Measurements from ENCODE around the gene CD27. TPM values are rescaled to one million over a fixed set of nuclear protein-coding genes. Genes with fewer than 3 reads are reported as not detected.

CD27 gene
- total and polyA plus RNA-seq, 2 experiments from 2014 or later = 0.53 TPM; not detected in 1

GRCh38 chr12:6462234-6462995 is 17.7 kb downstream of the CD27 start:
- Histone ChIP-seq H3F3A (replicated peaks; ENCODE audit: low read depth) (0 out of 2 replicates have a peak, but pooled peaks cover 4% of the 10 kb centered on the region), H3K36me3 (ENCODE audit: insufficient read depth) (peaks cover 12% of the 10 kb centered on the region), H4K20me1 (replicated peaks; ENCODE audit: insufficient read depth) (no peaks in the 10 kb centered on the region), H3K27ac (ENCODE audit: low read depth) (no peak overlapping the region), H3K4me2 (no peak overlapping the region), H3K27me3 (ENCODE audit: insufficient read depth) (no peaks in the 10 kb centered on the region), H3K9me2 (ENCODE audit: insufficient read depth) (no peaks in the 10 kb centered on the region), H3K79me2 (replicated peaks; ENCODE audit: insufficient read depth) (no peaks in the 10 kb centered on the region; the same call in 1 of the 2 replicates), H3K4me1 (ENCODE audit: insufficient read depth) (no peaks in the 10 kb centered on the region), H3K4me3 (no peak overlapping the region), H2AFZ (no peak overlapping the region)
- H3K4me1 Mint-ChIP-seq = no peaks in the 10 kb centered on the region; the same call in 1 of the 3 replicates
- ATAC-seq (no peak), DNase-seq (ENCODE audit: low spot score) (no peak)
- no peak overlapping the region for H3K4me3 Mint-ChIP-seq
- peaks cover 14% of the 10 kb centered on the region for H3K27me3 Mint-ChIP-seq (ENCODE audit: insufficient read depth, low read depth, poor library complexity)
- TF ChIP-seq STAT1 (IDR thresholded peaks at IDR 0.05; ENCODE audit: unreplicated experiment) (no peak), ETS1 (IDR thresholded peaks at IDR 0.05) (no peak), CREB1 (CRISPR knock-in tag; IDR thresholded peaks at IDR 0.05; ENCODE audit: low read depth) (no peak), POLR2AphosphoS5 (IDR thresholded peaks at IDR 0.05; ENCODE audit: low read depth) (no peak), CTCF (conservative IDR thresholded peaks at IDR 0.05; ENCODE audit: low read depth in 2 of 2) (no peak), ZNF462 (CRISPR knock-in tag; IDR thresholded peaks at IDR 0.05) (no peak), EZH2phosphoT487 (IDR thresholded peaks at IDR 0.05; ENCODE audit: unreplicated experiment) (no peak)
- no peak overlapping the region for H3K27ac Mint-ChIP-seq
- peaks cover 58% of the 10 kb centered on the region for H3K36me3 Mint-ChIP-seq (ENCODE audit: low read depth)
- no peaks in the 10 kb centered on the region for H3K9me3 Mint-ChIP-seq
